ENCODE data around the gene OR5H2. TPM values are rescaled to one million over a fixed set of nuclear protein-coding genes. Genes with fewer than 3 reads are reported as not detected.

OR5H2 gene
- polyA plus RNA-seq, 1 donor from 2014 or later, result not detected

DNA sequence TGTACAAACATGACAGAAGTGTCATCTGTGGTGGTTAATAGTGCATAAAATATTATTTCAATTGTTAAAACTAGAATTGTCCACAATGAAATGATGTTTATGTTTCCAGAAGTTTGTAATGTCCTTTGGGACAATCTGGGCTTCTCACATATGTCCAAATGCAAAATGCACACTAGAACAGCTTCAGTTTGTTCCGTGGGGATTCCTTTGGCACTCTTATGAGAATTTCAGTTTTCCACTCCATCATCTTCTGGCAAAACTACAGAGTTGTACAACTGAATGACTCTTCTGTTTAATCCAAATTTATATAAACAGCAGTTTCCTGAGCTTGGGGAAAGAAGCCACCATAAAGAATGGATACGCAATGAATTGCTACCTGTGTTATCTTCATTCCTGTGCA lies 20.3 kb upstream of the OR5H2 start:
- no peaks in the 10 kb centered on the region for H3K9me3 ChIP-seq (ENCODE audit: low read length)
- no peak overlapping the region for H3K4me3 ChIP-seq (ENCODE audit: low read length)
- H3K4me2 ChIP-seq (ENCODE audit: low read length), result no peak overlapping the region
- no peaks in the 10 kb centered on the region for H3F3A ChIP-seq (ENCODE audit: insufficient read depth, low read length, poor library complexity, severe bottlenecking)
- H3K79me2 ChIP-seq (replicated peaks; ENCODE audit: insufficient read depth, low read length), result no peaks in the 10 kb centered on the region
- H4K20me1 ChIP-seq (ENCODE audit: insufficient read depth), result no peaks in the 10 kb centered on the region
- H3K36me3 ChIP-seq (ENCODE audit: insufficient read depth, low read length), result no peaks in the 10 kb centered on the region
- TF ChIP-seq SMC3 (conservative IDR thresholded peaks at IDR 0.05; ENCODE audit: poor library complexity) (no peak), POLR2AphosphoS5 (IDR thresholded peaks at IDR 0.05) (no peak), TAF1 (IDR thresholded peaks at IDR 0.05; ENCODE audit: low read depth) (no peak), RAD21 (conservative IDR thresholded peaks at IDR 0.05) (no peak), MXI1 (conservative IDR thresholded peaks at IDR 0.05; ENCODE audit: poor library complexity, severe bottlenecking) (no peak), EP300 (conservative IDR thresholded peaks at IDR 0.05; ENCODE audit: poor library complexity, severe bottlenecking) (no peak), EZH2 (IDR thresholded peaks at IDR 0.05; ENCODE audit: borderline replicate concordance, insufficient read depth, low read length, poor library complexity, severe bottlenecking) (no peak)
- TF ChIP-seq, protein P1, sequence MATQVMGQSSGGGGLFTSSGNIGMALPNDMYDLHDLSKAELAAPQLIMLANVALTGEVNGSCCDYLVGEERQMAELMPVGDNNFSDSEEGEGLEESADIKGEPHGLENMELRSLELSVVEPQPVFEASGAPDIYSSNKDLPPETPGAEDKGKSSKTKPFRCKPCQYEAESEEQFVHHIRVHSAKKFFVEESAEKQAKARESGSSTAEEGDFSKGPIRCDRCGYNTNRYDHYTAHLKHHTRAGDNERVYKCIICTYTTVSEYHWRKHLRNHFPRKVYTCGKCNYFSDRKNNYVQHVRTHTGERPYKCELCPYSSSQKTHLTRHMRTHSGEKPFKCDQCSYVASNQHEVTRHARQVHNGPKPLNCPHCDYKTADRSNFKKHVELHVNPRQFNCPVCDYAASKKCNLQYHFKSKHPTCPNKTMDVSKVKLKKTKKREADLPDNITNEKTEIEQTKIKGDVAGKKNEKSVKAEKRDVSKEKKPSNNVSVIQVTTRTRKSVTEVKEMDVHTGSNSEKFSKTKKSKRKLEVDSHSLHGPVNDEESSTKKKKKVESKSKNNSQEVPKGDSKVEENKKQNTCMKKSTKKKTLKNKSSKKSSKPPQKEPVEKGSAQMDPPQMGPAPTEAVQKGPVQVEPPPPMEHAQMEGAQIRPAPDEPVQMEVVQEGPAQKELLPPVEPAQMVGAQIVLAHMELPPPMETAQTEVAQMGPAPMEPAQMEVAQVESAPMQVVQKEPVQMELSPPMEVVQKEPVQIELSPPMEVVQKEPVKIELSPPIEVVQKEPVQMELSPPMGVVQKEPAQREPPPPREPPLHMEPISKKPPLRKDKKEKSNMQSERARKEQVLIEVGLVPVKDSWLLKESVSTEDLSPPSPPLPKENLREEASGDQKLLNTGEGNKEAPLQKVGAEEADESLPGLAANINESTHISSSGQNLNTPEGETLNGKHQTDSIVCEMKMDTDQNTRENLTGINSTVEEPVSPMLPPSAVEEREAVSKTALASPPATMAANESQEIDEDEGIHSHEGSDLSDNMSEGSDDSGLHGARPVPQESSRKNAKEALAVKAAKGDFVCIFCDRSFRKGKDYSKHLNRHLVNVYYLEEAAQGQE (IDR thresholded peaks at IDR 0.05; ENCODE audit: borderline replicate concordance), result no peak
- TF ChIP-seq, protein P2, sequence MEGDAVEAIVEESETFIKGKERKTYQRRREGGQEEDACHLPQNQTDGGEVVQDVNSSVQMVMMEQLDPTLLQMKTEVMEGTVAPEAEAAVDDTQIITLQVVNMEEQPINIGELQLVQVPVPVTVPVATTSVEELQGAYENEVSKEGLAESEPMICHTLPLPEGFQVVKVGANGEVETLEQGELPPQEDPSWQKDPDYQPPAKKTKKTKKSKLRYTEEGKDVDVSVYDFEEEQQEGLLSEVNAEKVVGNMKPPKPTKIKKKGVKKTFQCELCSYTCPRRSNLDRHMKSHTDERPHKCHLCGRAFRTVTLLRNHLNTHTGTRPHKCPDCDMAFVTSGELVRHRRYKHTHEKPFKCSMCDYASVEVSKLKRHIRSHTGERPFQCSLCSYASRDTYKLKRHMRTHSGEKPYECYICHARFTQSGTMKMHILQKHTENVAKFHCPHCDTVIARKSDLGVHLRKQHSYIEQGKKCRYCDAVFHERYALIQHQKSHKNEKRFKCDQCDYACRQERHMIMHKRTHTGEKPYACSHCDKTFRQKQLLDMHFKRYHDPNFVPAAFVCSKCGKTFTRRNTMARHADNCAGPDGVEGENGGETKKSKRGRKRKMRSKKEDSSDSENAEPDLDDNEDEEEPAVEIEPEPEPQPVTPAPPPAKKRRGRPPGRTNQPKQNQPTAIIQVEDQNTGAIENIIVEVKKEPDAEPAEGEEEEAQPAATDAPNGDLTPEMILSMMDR (IDR thresholded peaks at IDR 0.05; ENCODE audit: poor library complexity, severe bottlenecking), result no peak
- H3K9me2 ChIP-seq (ENCODE audit: insufficient read depth, low read length), result no peaks in the 10 kb centered on the region
- no peaks in the 10 kb centered on the region for H3K27me3 ChIP-seq (ENCODE audit: insufficient read depth, low read depth, low read length)
- no peak overlapping the region for H3K27ac ChIP-seq (ENCODE audit: low read length)
- H3K9ac ChIP-seq (ENCODE audit: low read length), result no peak overlapping the region
- H2AFZ ChIP-seq (ENCODE audit: low read depth, low read length), result no peak overlapping the region

DNA sequence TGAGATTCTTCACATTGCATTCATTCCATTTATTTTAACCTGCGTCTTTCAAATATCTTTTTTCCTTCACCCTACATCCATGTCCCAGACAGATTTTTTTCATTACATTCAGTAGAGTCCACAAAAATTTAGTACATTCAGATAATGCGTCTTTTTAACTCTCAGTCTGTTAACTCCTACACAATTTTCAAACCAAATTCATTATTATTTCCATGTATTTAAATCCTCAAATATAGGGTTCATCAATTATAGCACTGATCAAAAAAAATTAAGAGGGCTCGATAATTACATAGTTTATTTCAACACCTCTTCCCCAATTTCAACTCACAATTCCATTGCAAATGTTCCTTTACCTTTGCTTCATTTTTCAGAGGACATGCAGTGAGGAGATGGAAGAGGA lies 18.4 kb upstream of the OR5H2 start, which contains the start of gene OR5H6:
Gene OR5H6, plus strand, starts transcription at position 301 of the 400 bp plus-strand sequence. Its CDS starts 89 bp downstream, at position 390.
- Histone ChIP-seq H3K4me2 (ENCODE audit: low read length) (no peak within 1 kb of the TSS), H2AFZ (ENCODE audit: low read depth, low read length) (no peak within 1 kb of the TSS), H3F3A (ENCODE audit: insufficient read depth, low read length, poor library complexity, severe bottlenecking) (no peaks in the 10 kb centered on the region), H3K27ac (ENCODE audit: low read length) (no peak within 1 kb of the TSS), H3K79me2 (replicated peaks; ENCODE audit: insufficient read depth, low read length) (no peaks in the 10 kb centered on the region), H3K36me3 (ENCODE audit: insufficient read depth, low read length) (no peaks in the 10 kb centered on the region), H4K20me1 (ENCODE audit: insufficient read depth) (no peaks in the 10 kb centered on the region), H3K27me3 (ENCODE audit: insufficient read depth, low read depth, low read length) (no peaks in the 10 kb centered on the region), H3K4me3 (ENCODE audit: low read length) (no peak within 1 kb of the TSS), H3K9me2 (ENCODE audit: insufficient read depth, low read length) (no peaks in the 10 kb centered on the region), H3K9ac (ENCODE audit: low read length) (no peak within 1 kb of the TSS), H3K9me3 (ENCODE audit: low read length) (no peaks in the 10 kb centered on the region)
- TF ChIP-seq, protein P2 (IDR thresholded peaks at IDR 0.05; ENCODE audit: poor library complexity, severe bottlenecking), result no peak
- TF ChIP-seq EZH2 (IDR thresholded peaks at IDR 0.05; ENCODE audit: borderline replicate concordance, insufficient read depth, low read length, poor library complexity, severe bottlenecking) (no peak), MXI1 (conservative IDR thresholded peaks at IDR 0.05; ENCODE audit: poor library complexity, severe bottlenecking) (no peak), TAF1 (IDR thresholded peaks at IDR 0.05; ENCODE audit: low read depth) (no peak), POLR2AphosphoS5 (IDR thresholded peaks at IDR 0.05) (no peak), SMC3 (conservative IDR thresholded peaks at IDR 0.05; ENCODE audit: poor library complexity) (no peak), EP300 (conservative IDR thresholded peaks at IDR 0.05; ENCODE audit: poor library complexity, severe bottlenecking) (no peak), RAD21 (conservative IDR thresholded peaks at IDR 0.05) (no peak)
- TF ChIP-seq, protein P1 (IDR thresholded peaks at IDR 0.05; ENCODE audit: borderline replicate concordance), result no peak
